ENCODE data around the gene SLC28A1. TPM values are rescaled to one million over a fixed set of nuclear protein-coding genes. Genes with fewer than 3 reads are reported as not detected.

The SLC28A1 gene
- total RNA-seq, 2 experiments from 2014 or later = not detected

DNA sequence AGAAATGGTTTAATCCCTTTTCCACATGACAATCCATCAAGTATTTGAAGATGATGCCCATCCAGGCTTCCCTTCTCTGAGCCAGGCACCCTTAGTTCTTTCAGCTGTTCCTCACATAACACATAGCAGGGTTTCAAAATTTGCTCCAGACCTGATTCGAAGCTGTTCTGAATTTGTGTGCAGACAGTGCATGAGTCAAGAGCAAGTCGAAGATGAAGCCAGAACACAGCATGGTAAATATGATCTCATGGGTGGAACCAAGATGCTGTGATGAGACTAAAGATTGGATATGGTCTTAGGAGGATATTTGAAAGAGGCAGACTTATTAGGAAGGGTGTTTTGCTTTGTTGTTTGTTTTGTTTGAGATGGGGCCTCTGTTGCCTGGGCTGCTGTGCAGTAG is 64.6 kb downstream of the SLC28A1 start:
- Histone ChIP-seq H3K27ac (ENCODE audit: low read depth, low read length, poor library complexity, severe bottlenecking) (no peak overlapping the region), H3K79me2 (ENCODE audit: insufficient read depth, low read depth, low read length) (no peaks in the 10 kb centered on the region), H3K4me3 (ENCODE audit: low read depth, low read length, poor library complexity, severe bottlenecking) (no peak overlapping the region), H3K36me3 (ENCODE audit: insufficient read depth, low read length) (no peaks in the 10 kb centered on the region), H2AFZ (ENCODE audit: low read length) (no peak overlapping the region), H3K9me2 (ENCODE audit: insufficient read depth, low read length) (no peaks in the 10 kb centered on the region), H3K9me3 (ENCODE audit: low read length) (no peaks in the 10 kb centered on the region), H3K4me2 (ENCODE audit: low read length) (no peak overlapping the region), H3K4me1 (ENCODE audit: insufficient read depth, low read length, poor library complexity, severe bottlenecking) (no peaks in the 10 kb centered on the region), H4K20me1 (ENCODE audit: insufficient read depth, low read length) (no peaks in the 10 kb centered on the region)
- intact Hi-C loops (cut with micrococcal nuclease; ENCODE audit: unreplicated experiment) = no loop called here
- BruUV-seq (replicated peaks) = no TSS peak
- CTCF ChIA-PET (ENCODE audit: unreplicated experiment) = no interaction called here
- TF ChIP-seq EZH2phosphoT487 (IDR thresholded peaks at IDR 0.05; ENCODE audit: borderline replicate concordance, low read depth, low read length) = no peak
- TF ChIP-seq, protein P1, sequence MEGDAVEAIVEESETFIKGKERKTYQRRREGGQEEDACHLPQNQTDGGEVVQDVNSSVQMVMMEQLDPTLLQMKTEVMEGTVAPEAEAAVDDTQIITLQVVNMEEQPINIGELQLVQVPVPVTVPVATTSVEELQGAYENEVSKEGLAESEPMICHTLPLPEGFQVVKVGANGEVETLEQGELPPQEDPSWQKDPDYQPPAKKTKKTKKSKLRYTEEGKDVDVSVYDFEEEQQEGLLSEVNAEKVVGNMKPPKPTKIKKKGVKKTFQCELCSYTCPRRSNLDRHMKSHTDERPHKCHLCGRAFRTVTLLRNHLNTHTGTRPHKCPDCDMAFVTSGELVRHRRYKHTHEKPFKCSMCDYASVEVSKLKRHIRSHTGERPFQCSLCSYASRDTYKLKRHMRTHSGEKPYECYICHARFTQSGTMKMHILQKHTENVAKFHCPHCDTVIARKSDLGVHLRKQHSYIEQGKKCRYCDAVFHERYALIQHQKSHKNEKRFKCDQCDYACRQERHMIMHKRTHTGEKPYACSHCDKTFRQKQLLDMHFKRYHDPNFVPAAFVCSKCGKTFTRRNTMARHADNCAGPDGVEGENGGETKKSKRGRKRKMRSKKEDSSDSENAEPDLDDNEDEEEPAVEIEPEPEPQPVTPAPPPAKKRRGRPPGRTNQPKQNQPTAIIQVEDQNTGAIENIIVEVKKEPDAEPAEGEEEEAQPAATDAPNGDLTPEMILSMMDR (conservative IDR thresholded peaks at IDR 0.05; ENCODE audit: low read length) = no peak
- POLR2A ChIA-PET = no interaction called here
- no peak for DNase-seq (ENCODE audit: low spot score)

DNA sequence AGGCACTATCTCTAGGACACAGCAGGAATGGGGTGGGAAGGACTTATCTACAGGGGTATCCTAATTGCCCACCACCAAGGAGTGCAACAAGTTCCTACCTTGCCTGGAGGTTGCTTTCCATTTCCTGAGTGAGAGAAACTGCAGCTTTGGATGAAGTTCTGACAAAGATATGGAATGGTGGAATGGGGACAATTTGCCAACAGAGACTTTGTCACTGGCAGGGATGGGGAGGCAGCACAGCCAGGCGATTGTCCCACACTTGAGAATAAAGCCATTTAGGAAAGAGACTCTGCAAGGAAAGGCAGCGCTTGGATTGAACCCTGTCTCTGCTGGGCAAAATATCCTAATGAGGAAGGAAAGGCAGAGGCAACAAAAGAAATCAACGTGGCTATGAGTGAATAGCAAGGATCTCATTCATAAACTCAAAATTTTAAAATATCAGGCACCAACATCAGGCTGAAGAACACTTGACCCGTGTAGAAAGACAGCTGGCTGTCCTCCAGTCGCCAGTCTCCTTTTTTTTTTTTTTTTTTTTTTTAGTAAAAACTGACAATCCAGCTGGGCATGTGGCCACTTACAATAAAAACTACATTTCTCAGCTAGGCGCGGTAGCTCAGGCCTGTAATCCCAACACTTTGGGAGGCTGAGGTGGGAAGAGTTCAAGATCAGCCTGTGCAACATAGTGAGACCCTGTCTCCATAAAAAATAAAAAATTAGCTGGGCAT is 65.5 kb downstream of the SLC28A1 start:
- CTCF ChIA-PET (ENCODE audit: unreplicated experiment) = no interaction called here
- Histone ChIP-seq H3K27ac (ENCODE audit: low read depth, low read length, poor library complexity, severe bottlenecking) (no peak overlapping the region), H3K9me3 (ENCODE audit: low read length) (no peaks in the 10 kb centered on the region), H3K4me3 (ENCODE audit: low read depth, low read length, poor library complexity, severe bottlenecking) (no peak overlapping the region), H3K9me2 (ENCODE audit: insufficient read depth, low read length) (no peaks in the 10 kb centered on the region), H2AFZ (ENCODE audit: low read length) (no peak overlapping the region), H4K20me1 (ENCODE audit: insufficient read depth, low read length) (no peaks in the 10 kb centered on the region), H3K79me2 (ENCODE audit: insufficient read depth, low read depth, low read length) (no peaks in the 10 kb centered on the region), H3K4me1 (ENCODE audit: insufficient read depth, low read length, poor library complexity, severe bottlenecking) (no peaks in the 10 kb centered on the region), H3K36me3 (ENCODE audit: insufficient read depth, low read length) (no peaks in the 10 kb centered on the region), H3K4me2 (ENCODE audit: low read length) (no peak overlapping the region)
- TF ChIP-seq EZH2phosphoT487 (IDR thresholded peaks at IDR 0.05; ENCODE audit: borderline replicate concordance, low read depth, low read length) = no peak
- TF ChIP-seq, protein P1 (conservative IDR thresholded peaks at IDR 0.05; ENCODE audit: low read length) = no peak
- DNase-seq (ENCODE audit: low spot score) = no peak
- intact Hi-C loops (cut with micrococcal nuclease; ENCODE audit: unreplicated experiment) = no loop called here
- POLR2A ChIA-PET = no interaction called here
- BruUV-seq (replicated peaks) = no TSS peak

DNA sequence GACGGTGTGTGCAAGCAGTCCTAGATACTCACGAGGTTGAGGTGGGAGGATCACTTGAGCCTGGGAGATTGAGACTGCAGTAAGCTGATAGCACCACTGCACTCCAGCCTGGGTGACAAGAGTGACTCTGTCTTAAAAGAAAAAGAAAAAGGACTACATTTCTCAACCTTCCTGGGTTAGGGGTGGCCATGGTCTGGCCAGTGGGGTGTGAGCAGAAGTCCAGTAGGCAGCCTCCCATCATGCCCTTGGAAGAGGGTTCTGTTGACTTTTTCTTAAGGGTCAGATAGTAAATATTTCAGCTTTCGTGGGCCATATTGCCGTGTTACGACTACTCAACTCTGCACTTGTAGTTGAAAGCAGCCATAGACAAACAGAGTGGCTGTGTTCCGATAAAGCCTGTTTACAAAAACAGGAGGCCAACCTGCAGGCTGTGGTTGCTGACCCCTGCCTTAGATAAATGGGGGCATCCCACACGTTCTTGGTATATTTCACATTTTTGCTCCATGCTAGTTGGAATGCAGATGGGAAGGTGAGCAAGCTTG is 66.2 kb downstream of the SLC28A1 start:
- CTCF ChIA-PET (ENCODE audit: unreplicated experiment) = interaction anchor here (0.6 kb wide), 1 partner anchor 25 kb away, joined by 3 read pairs; no protein-coding TSS in a partner anchor
- no TSS peak for BruUV-seq (replicated peaks)
- H3K9me3 ChIP-seq (ENCODE audit: low read length) = no peaks in the 10 kb centered on the region
- TF ChIP-seq, protein P1 (conservative IDR thresholded peaks at IDR 0.05; ENCODE audit: low read length) = no peak
- no peak for TF ChIP-seq EZH2phosphoT487 (IDR thresholded peaks at IDR 0.05; ENCODE audit: borderline replicate concordance, low read depth, low read length)
- H3K27ac ChIP-seq (ENCODE audit: low read depth, low read length, poor library complexity, severe bottlenecking) = no peak overlapping the region
- no peak overlapping the region for H3K4me2 ChIP-seq (ENCODE audit: low read length)
- no peak overlapping the region for H2AFZ ChIP-seq (ENCODE audit: low read length)
- DNase-seq (ENCODE audit: low spot score) = no peak
- no peaks in the 10 kb centered on the region for H4K20me1 ChIP-seq (ENCODE audit: insufficient read depth, low read length)
- no peaks in the 10 kb centered on the region for H3K9me2 ChIP-seq (ENCODE audit: insufficient read depth, low read length)
- H3K4me1 ChIP-seq (ENCODE audit: insufficient read depth, low read length, poor library complexity, severe bottlenecking) = no peaks in the 10 kb centered on the region
- POLR2A ChIA-PET = no interaction called here
- H3K79me2 ChIP-seq (ENCODE audit: insufficient read depth, low read depth, low read length) = no peaks in the 10 kb centered on the region
- no peak overlapping the region for H3K4me3 ChIP-seq (ENCODE audit: low read depth, low read length, poor library complexity, severe bottlenecking)
- H3K36me3 ChIP-seq (ENCODE audit: insufficient read depth, low read length) = no peaks in the 10 kb centered on the region
- intact Hi-C loops (cut with micrococcal nuclease; ENCODE audit: unreplicated experiment) = no loop called here

All from OCI-LY7 (cell line).